Measurements from ENCODE around the gene VAC14.

Gene VAC14

GRCh38 chr16:70788668-70789594, 12.0 kb downstream of the VAC14 start:
- peak in 3 of 10 donors; percentile 24 to 88 (median 29) for DNase-seq
- intact Hi-C loops (cut with DNase I), result no loop called here

- DNase-seq, result no peak
- intact Hi-C loops (cut with DNase I), result no loop called here
These were observed 14.8 kb downstream of the VAC14 start for GRCh38 chr16:70786020-70786755.

- DNase-seq, result peak in 1 of 10 donors; percentile 29
- intact Hi-C loops (cut with DNase I), result no loop called here
These were observed 16.0 kb downstream of the VAC14 start for GRCh38 chr16:70784692-70785555.

GRCh38 chr16:70782237-70782636, 18.7 kb downstream of the VAC14 start:
- no peak for DNase-seq
- intact Hi-C loops (cut with DNase I), result no loop called here

GRCh38 chr16:70781800-70782199, 19.2 kb downstream of the VAC14 start:
- DNase-seq, result no peak
- intact Hi-C loops (cut with DNase I), result no loop called here

- intact Hi-C loops (cut with DNase I), result no loop called here
- DNase-seq, result peak in 1 of 10 donors; percentile 50
These were observed 20.4 kb downstream of the VAC14 start for GRCh38 chr16:70780546-70780945.

- no peak for DNase-seq
- intact Hi-C loops (cut with DNase I), result no loop called here
These were observed 21.6 kb downstream of the VAC14 start for GRCh38 chr16:70779361-70779760.

- intact Hi-C loops (cut with DNase I), result no loop called here
- peak in 6 of 10 donors; percentile 31 to 87 (median 42) for DNase-seq
These were observed 22.1 kb downstream of the VAC14 start for GRCh38 chr16:70778901-70779309.

GRCh38 chr16:70777973-70778406, 23.0 kb downstream of the VAC14 start:
- intact Hi-C loops (cut with DNase I), result no loop called here
- DNase-seq, result peak in 2 of 10 donors; percentile 51

- intact Hi-C loops (cut with DNase I), result no loop called here
- DNase-seq, result peak in 2 of 10 donors; percentile 22 to 47
These were observed 23.5 kb downstream of the VAC14 start for GRCh38 chr16:70777496-70777895.

- intact Hi-C loops (cut with DNase I), result no loop called here
These were observed 25.6 kb downstream of the VAC14 start for GRCh38 chr16:70775399-70775798.

GRCh38 chr16:70774261-70774660, 26.7 kb downstream of the VAC14 start:
- intact Hi-C loops (cut with DNase I), result loop anchor here (5.0 kb wide), 1 partner anchor 247 kb away; no protein-coding TSS in a partner anchor
- peak in 2 of 10 donors; percentile 16 to 28 for DNase-seq

More at GRCh38 chr16:70775399-70775798, 25.6 kb downstream of the VAC14 start:
- DNase-seq, result peak in 3 of 10 donors; percentile 30 to 66 (median 39)

- intact Hi-C loops (cut with DNase I), result loop anchor here (5.0 kb wide), 1 partner anchor 245 kb away; no protein-coding TSS in a partner anchor
- DNase-seq, result no peak
These were observed 28.5 kb downstream of the VAC14 start for GRCh38 chr16:70772493-70772892.

- peak; percentile 55 to 95 (median 79) for DNase-seq
- intact Hi-C loops (cut with DNase I), result loop anchor here (1.0 to 5.0 kb wide), 2 partner anchors 91 to 244 kb away; no protein-coding TSS in a partner anchor
These were observed 30.1 kb downstream of the VAC14 start for GRCh38 chr16:70770626-70771552.

GRCh38 chr16:70770291-70770625, 30.7 kb downstream of the VAC14 start:
- peak in 2 of 10 donors; percentile 51 to 64 for DNase-seq
- intact Hi-C loops (cut with DNase I), result loop anchor here (5.0 kb wide), 1 partner anchor 243 kb away; no protein-coding TSS in a partner anchor

- intact Hi-C loops (cut with DNase I), result loop anchor here (5.0 kb wide), 1 partner anchor 242 kb away; no protein-coding TSS in a partner anchor
- peak in 2 of 10 donors; percentile 44 to 70 for DNase-seq
These were observed 31.2 kb downstream of the VAC14 start for GRCh38 chr16:70769761-70770160.

- intact Hi-C loops (cut with DNase I), result no loop called here
- peak in 2 of 10 donors; percentile 57 to 65 for DNase-seq
These were observed 31.8 kb downstream of the VAC14 start for GRCh38 chr16:70769131-70769530.

GRCh38 chr16:70768203-70768580, 32.8 kb downstream of the VAC14 start:
- peak in 1 of 10 donors; percentile 32 for DNase-seq
- intact Hi-C loops (cut with DNase I), result no loop called here

All from posterior cingulate gyrus (tissue), 11 donors.